ENCODE results near the gene UHRF1. TPM values are rescaled to one million over a fixed set of nuclear protein-coding genes. Genes with fewer than 3 reads are reported as not detected.
"Not testable (repeated sequence)": the region's sequence is repeated elsewhere in the genome, so short reads cannot be mapped to it uniquely, and the experiment has no call there.

UHRF1 gene
- total and polyA plus RNA-seq, 4 donors, result 0.64 to 3.9 (median 2.3) TPM

DNA sequence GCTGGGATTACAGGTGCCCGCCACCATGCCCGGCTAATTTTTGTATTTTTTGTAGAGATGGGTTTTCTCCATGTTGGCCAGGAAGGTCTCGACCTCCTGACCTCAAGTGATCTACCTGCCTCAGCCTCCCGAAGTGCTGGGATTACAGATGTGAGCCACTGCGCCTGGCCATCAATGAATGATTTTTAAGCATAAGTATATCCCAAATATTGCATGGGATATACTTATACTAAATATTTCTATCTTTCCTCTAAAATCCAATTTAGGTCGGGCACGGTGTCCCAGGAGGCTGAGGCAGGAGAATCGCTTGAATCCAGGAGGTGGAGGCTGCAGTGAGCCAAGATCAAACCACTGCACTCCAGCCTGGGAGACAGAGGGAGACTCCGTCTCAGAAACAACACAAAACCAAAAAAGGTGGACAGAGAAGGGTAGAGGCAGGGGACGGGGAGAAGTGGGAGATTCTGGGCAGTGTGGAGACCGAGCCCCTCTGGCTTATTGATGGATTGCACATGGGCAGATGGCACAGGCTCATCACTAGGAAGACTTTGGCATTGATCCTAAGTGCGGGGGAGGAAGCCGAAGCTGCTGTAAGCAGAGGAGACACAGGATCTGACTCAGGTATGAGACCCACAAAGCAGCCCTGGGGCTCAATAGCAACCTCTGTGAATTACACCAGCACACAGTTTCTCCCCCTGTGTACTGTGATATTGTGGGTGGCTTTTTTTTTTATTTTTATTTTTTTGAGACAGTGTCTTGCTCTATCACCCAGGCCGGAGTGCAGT is 20.1 kb upstream of the UHRF1 start:
- Histone ChIP-seq H3K4me1 (ENCODE audit: control insufficient read depth in 1 of 2, insufficient read depth in 2 of 2, low read length in 2 of 2) (no peaks in the 10 kb centered on the region), H3K27ac (ENCODE audit: low read depth in 1 of 2, low read length in 2 of 2) (no peak overlapping the region), H3K36me3 (ENCODE audit: control insufficient read depth in 1 of 2, insufficient read depth in 2 of 2, low read length in 1 of 2) (no peaks in the 10 kb centered on the region), H3K9me3 (ENCODE audit: control insufficient read depth, low read length) (no peaks in the 10 kb centered on the region), H3K27me3 (ENCODE audit: control insufficient read depth in 1 of 2, insufficient read depth in 2 of 2, low read length in 1 of 2) (no peaks in the 10 kb centered on the region), H3K4me3 (ENCODE audit: low read length in 2 of 2) (no peak overlapping the region)
- DNase-seq (no peak), ATAC-seq (ENCODE audit: low FRiP score) (no peak)
- WGBS, 2 donors, result 94% methylated on average over 14 of the region's 14 CpGs
- intact Hi-C loops (cut with DNase I), result no loop called here

DNA sequence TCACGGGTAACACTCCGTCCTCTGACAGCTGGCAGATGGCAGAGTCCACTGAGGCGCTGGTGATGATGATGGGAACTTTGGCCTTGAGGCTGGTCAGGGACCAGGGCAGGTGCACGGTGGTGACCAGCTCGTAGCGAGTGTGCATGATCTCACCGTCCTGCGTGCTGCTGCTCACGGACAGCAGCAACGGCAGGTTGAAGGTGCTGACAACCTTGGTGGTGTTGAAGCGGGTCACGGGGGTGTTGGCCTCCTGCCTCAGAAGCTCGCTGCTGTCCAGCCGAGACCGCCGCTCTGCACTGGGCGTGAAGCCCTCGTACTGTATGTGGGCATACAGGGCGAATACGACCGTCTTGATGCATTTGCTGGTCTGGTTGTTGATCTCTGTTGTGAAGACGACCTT is 18.2 kb upstream of the UHRF1 start:
- H3K27me3 ChIP-seq (ENCODE audit: control insufficient read depth in 1 of 2, insufficient read depth in 2 of 2, low read length in 1 of 2), result no peaks in the 10 kb centered on the region
- H3K4me3 ChIP-seq (ENCODE audit: low read length in 2 of 2), result no peak overlapping the region
- intact Hi-C loops (cut with DNase I), result no loop called here
- no peak for DNase-seq
- no peaks in the 10 kb centered on the region for H3K36me3 ChIP-seq (ENCODE audit: control insufficient read depth in 1 of 2, insufficient read depth in 2 of 2, low read length in 1 of 2)
- H3K4me1 ChIP-seq (ENCODE audit: control insufficient read depth in 1 of 2, insufficient read depth in 2 of 2, low read length in 2 of 2), result no peaks in the 10 kb centered on the region
- no peaks in the 10 kb centered on the region for H3K9me3 ChIP-seq (ENCODE audit: control insufficient read depth, low read length)
- WGBS, 2 donors, result 86 to 87% methylated on average over 22 of the region's 22 CpGs
- H3K27ac ChIP-seq (ENCODE audit: low read depth in 1 of 2, low read length in 2 of 2), result no peak overlapping the region
- no peak for ATAC-seq (ENCODE audit: low FRiP score)

DNA sequence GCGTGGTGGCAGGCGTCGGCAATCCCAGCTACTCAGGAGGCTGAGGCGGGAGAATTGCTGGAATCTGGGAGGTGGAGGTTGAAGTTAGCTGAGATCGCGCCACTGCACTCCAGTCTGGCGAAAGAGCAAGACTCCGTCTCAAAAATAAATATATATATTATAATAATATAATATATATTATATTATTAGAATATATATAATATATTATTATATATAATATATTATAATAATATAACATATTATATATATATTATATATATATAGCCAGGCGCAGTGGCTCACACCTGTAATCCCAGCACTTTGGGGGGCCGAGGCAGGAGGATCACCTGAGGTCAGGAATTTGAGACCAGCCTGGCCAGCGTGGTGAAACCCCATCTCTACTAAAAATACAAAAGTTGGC is 16.3 kb upstream of the UHRF1 start:
- DNase-seq; H3K4me3 ChIP-seq (ENCODE audit: low read length in 2 of 2); H3K27me3 ChIP-seq (ENCODE audit: control insufficient read depth in 1 of 2, insufficient read depth in 2 of 2, low read length in 1 of 2); intact Hi-C loops (cut with DNase I); H3K36me3 ChIP-seq (ENCODE audit: control insufficient read depth in 1 of 2, insufficient read depth in 2 of 2, low read length in 1 of 2); H3K4me1 ChIP-seq (ENCODE audit: control insufficient read depth in 1 of 2, insufficient read depth in 2 of 2, low read length in 2 of 2); ATAC-seq (ENCODE audit: low FRiP score); H3K27ac ChIP-seq (ENCODE audit: low read depth in 1 of 2, low read length in 2 of 2); H3K9me3 ChIP-seq (ENCODE audit: control insufficient read depth, low read length): not testable (repeated sequence)
- 90 to 91% methylated on average over 11 of the region's 11 CpGs for WGBS, 2 donors

DNA sequence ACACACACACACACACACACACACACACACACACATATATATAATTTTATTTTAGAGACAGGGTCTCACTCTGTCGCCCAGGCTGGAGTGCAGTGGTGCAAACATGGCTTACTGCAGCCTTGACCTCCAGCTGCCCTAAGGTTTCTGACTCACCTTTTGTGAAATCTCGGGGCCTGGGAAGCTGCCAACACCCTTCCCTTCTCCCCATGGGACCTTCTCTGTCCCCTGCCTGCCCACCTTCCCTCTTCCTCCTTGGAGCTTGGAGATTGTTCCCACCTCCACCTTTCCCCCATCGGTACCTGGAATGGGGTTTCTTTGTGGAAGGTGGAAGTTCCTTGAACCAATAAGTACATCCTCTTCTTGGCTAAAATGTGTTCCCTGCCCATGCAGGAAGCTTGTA is 12.9 kb upstream of the UHRF1 start:
- no peaks in the 10 kb centered on the region for H3K27me3 ChIP-seq (ENCODE audit: control insufficient read depth in 1 of 2, insufficient read depth in 2 of 2, low read length in 1 of 2)
- intact Hi-C loops (cut with DNase I), result no loop called here
- DNase-seq, result no peak
- ATAC-seq (ENCODE audit: low FRiP score), result no peak
- WGBS, 2 donors, result 72% methylated on average over 3 of the region's 3 CpGs
- H3K4me3 ChIP-seq (ENCODE audit: low read length in 2 of 2), result no peak overlapping the region
- H3K4me1 ChIP-seq (ENCODE audit: control insufficient read depth in 1 of 2, insufficient read depth in 2 of 2, low read length in 2 of 2), result no peaks in the 10 kb centered on the region
- H3K9me3 ChIP-seq (ENCODE audit: control insufficient read depth, low read length), result no peaks in the 10 kb centered on the region
- H3K27ac ChIP-seq (ENCODE audit: low read depth in 1 of 2, low read length in 2 of 2), result no peak overlapping the region
- no peaks in the 10 kb centered on the region for H3K36me3 ChIP-seq (ENCODE audit: control insufficient read depth in 1 of 2, insufficient read depth in 2 of 2, low read length in 1 of 2)

DNA sequence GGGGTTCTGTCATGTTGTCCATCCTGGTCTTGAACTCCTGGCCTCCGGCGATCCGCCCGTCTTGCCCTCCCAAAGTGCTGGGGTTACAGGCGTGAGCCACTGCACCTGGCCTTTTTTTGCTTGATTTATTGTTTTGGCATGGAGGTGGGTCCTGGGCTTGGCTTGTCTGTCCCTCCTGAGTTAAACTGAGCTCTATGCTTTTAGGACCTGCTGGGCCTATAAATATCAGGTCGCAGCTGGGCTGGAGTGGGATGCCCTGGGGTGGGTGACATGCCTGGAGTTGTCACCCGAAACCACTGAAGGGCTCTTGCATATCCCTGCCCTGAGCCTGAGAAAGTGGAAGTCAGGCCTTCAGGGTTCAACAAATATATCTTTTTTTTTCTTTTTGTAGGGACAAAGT is 12.2 kb upstream of the UHRF1 start:
- H3K4me1 ChIP-seq (ENCODE audit: control insufficient read depth in 1 of 2, insufficient read depth in 2 of 2, low read length in 2 of 2), result no peaks in the 10 kb centered on the region
- whole genome bisulfite sequencing, 2 donors, result 94% methylated on average over 7 of the region's 7 CpGs
- H3K27me3 ChIP-seq (ENCODE audit: control insufficient read depth in 1 of 2, insufficient read depth in 2 of 2, low read length in 1 of 2), result no peaks in the 10 kb centered on the region
- no peak overlapping the region for H3K27ac ChIP-seq (ENCODE audit: low read depth in 1 of 2, low read length in 2 of 2)
- H3K4me3 ChIP-seq (ENCODE audit: low read length in 2 of 2), result no peak overlapping the region
- ATAC-seq (ENCODE audit: low FRiP score) (no peak), DNase-seq (no peak)
- intact Hi-C loops (cut with DNase I), result no loop called here
- no peaks in the 10 kb centered on the region for H3K36me3 ChIP-seq (ENCODE audit: control insufficient read depth in 1 of 2, insufficient read depth in 2 of 2, low read length in 1 of 2)
- H3K9me3 ChIP-seq (ENCODE audit: control insufficient read depth, low read length), result no peaks in the 10 kb centered on the region

DNA sequence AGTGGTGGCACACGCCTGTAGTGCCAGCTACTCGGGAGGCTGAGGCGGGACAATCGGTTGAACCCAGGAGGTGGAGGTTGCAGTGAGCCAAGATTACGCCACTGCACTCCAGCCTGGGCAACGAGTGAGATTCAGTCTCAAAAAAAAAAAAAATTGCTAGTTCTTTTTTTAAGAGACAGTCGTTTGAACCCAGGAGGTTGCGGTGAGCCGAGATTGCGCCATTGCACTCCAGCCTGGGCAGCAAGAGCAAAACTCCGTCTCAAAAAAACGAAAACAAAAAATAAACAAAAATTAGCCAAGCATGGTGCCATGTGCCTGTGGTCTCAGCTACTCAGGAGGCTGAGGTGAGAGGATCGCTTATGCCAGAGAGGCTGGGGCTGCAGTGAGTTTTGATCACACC is 8.4 kb upstream of the UHRF1 start:
- H3K27me3 ChIP-seq (ENCODE audit: control insufficient read depth in 1 of 2, insufficient read depth in 2 of 2, low read length in 1 of 2); ATAC-seq (ENCODE audit: low FRiP score); H3K4me3 ChIP-seq (ENCODE audit: low read length in 2 of 2); H3K36me3 ChIP-seq (ENCODE audit: control insufficient read depth in 1 of 2, insufficient read depth in 2 of 2, low read length in 1 of 2); H3K4me1 ChIP-seq (ENCODE audit: control insufficient read depth in 1 of 2, insufficient read depth in 2 of 2, low read length in 2 of 2); H3K9me3 ChIP-seq (ENCODE audit: control insufficient read depth, low read length); H3K27ac ChIP-seq (ENCODE audit: low read depth in 1 of 2, low read length in 2 of 2); intact Hi-C loops (cut with DNase I); DNase-seq: not testable (repeated sequence)
- 84 to 86% methylated on average over 13 of the region's 13 CpGs for WGBS, 2 donors

DNA sequence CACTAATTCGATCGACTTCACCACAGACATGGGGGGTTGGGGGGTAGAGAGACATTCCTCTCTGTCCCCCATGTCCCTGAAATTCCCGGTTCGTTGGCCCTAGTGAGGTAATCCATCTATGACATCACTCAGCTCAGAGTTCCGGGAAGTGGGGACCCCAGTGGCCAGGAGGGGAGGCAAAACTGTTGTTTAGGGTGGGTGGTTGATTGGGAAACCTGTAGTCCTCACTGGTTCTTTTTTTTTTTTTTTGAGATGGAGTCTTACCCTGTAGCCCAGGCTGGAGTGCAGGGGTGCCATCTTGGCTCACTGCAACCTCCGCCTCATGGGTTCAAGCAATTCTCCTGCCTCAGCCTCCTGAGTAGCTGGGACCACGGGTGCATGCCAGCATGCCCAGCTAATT is 6.5 kb upstream of the UHRF1 start, which contains the start of gene ARRDC5:
Gene ARRDC5, minus strand, starts transcription at position 101 of the 400 bp plus-strand sequence. Its CDS starts 71 bp downstream, at position 30.
- no peak within 1 kb of the TSS for H3K27ac ChIP-seq (ENCODE audit: low read depth in 1 of 2, low read length in 2 of 2)
- DNase-seq (no peak), ATAC-seq (ENCODE audit: low FRiP score) (no peak)
- no peaks in the 10 kb centered on the region for H3K9me3 ChIP-seq (ENCODE audit: control insufficient read depth, low read length)
- H3K36me3 ChIP-seq (ENCODE audit: control insufficient read depth in 1 of 2, insufficient read depth in 2 of 2, low read length in 1 of 2), result no peaks in the 10 kb centered on the region
- H3K27me3 ChIP-seq (ENCODE audit: control insufficient read depth in 1 of 2, insufficient read depth in 2 of 2, low read length in 1 of 2), result no peaks in the 10 kb centered on the region
- intact Hi-C loops (cut with DNase I), result no loop called here
- H3K4me3 ChIP-seq (ENCODE audit: low read length in 2 of 2), result no peak within 1 kb of the TSS
- WGBS, 2 donors, result 73 to 78% methylated on average over 7 of the region's 7 CpGs
- no peaks in the 10 kb centered on the region for H3K4me1 ChIP-seq (ENCODE audit: control insufficient read depth in 1 of 2, insufficient read depth in 2 of 2, low read length in 2 of 2)

DNA sequence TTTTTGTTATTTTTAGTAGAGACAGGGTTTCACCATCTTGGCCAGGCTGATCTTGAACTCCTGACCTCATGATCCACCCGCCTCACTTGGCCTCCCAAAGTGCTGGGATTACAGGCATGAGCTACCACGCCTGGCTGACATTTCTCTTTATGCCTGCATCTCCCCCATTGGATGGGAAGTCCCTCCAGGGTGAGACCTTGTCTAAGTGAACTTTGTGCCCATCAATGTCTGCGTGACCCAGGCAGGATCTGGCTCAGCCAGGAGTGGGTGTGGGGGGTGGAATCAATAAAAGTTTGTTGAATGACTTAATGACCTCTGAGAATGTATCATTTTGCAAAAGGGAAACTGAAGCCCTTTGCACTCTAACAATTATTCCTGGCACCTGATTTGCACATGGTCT is 4.8 kb upstream of the UHRF1 start:
- Histone ChIP-seq H3K4me3 (ENCODE audit: low read length in 2 of 2) (no peak overlapping the region), H3K27ac (ENCODE audit: low read depth in 1 of 2, low read length in 2 of 2) (no peak overlapping the region), H3K27me3 (ENCODE audit: control insufficient read depth in 1 of 2, insufficient read depth in 2 of 2, low read length in 1 of 2) (no peaks in the 10 kb centered on the region), H3K9me3 (ENCODE audit: control insufficient read depth, low read length) (no peaks in the 10 kb centered on the region), H3K36me3 (ENCODE audit: control insufficient read depth in 1 of 2, insufficient read depth in 2 of 2, low read length in 1 of 2) (no peaks in the 10 kb centered on the region), H3K4me1 (ENCODE audit: control insufficient read depth in 1 of 2, insufficient read depth in 2 of 2, low read length in 2 of 2) (no peaks in the 10 kb centered on the region)
- 86 to 87% methylated on average over 3 of the region's 3 CpGs for WGBS, 2 donors
- intact Hi-C loops (cut with DNase I), result no loop called here
- DNase-seq (no peak), ATAC-seq (ENCODE audit: low FRiP score) (no peak)

DNA sequence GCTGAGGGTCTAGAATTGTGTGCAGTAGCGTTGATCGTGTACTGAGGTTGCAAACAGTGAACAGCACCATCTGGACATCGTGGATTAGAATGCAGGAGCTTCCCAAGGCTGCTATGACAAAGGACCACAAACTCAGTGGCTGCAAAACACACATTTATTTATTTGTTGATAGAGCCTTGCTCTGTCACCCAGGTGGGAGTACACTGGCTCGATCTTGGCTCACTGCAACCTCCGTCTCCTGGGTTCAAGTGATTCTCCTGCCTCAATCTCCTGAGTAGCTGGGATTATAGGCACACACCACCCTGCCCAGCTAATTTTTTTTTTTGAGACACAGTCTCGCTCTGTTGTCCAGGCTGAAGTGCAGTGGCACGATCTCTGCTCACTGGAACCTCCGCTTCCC is 2.3 kb upstream of the UHRF1 start:
- intact Hi-C loops (cut with DNase I), result no loop called here
- Histone ChIP-seq H3K4me1 (ENCODE audit: control insufficient read depth in 1 of 2, insufficient read depth in 2 of 2, low read length in 2 of 2) (no peaks in the 10 kb centered on the region), H3K27me3 (ENCODE audit: control insufficient read depth in 1 of 2, insufficient read depth in 2 of 2, low read length in 1 of 2) (no peaks in the 10 kb centered on the region), H3K36me3 (ENCODE audit: control insufficient read depth in 1 of 2, insufficient read depth in 2 of 2, low read length in 1 of 2) (no peaks in the 10 kb centered on the region), H3K9me3 (ENCODE audit: control insufficient read depth, low read length) (no peaks in the 10 kb centered on the region), H3K27ac (ENCODE audit: low read depth in 1 of 2, low read length in 2 of 2) (no peak overlapping the region), H3K4me3 (ENCODE audit: low read length in 2 of 2) (no peak overlapping the region)
- ATAC-seq (ENCODE audit: low FRiP score) (no peak), DNase-seq (no peak)
- WGBS, 2 donors, result 84 to 85% methylated on average over 8 of the region's 8 CpGs

Data from aorta (tissue), 5 donors.